ENCODE data around the gene ECM2.
A peak's percentile ranks its signal among the peaks of the same experiment; 100 is the strongest.

The ECM2 gene

DNA sequence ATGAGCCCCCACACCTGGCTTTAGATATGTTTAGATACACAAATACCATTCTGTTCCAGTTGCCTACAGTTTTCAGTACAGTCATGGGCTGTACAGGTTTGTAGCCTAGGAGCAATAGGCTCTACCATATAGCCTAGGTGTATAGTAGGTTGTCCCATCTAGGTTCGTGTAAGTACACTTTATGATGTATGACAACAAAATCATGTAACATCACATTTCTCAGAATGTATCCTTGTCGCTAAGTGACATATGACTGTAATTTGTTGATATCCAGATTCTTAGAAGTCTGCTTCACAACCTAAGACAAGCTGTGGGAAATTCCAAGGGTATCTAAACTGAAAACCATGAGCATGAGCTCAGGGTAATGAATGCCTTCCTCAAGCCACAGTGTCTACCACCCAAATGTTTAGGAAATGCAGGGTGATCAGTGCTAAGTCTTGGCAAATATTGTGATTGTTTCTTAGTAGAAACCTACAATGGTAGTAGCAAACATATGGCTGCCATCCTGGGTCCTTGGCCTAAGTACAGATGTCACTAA, 8.4 kb downstream of the ECM2 start:
- DNase-seq, result no peak

GRCh38 chr9:92525306-92525705, 10.5 kb downstream of the ECM2 start:
- no peak for DNase-seq

- DNase-seq, result no peak
Observed at GRCh38 chr9:92524881-92525280, 10.9 kb downstream of the ECM2 start.

GRCh38 chr9:92522983-92523970, 12.5 kb downstream of the ECM2 start:
- no peak for DNase-seq

DNA sequence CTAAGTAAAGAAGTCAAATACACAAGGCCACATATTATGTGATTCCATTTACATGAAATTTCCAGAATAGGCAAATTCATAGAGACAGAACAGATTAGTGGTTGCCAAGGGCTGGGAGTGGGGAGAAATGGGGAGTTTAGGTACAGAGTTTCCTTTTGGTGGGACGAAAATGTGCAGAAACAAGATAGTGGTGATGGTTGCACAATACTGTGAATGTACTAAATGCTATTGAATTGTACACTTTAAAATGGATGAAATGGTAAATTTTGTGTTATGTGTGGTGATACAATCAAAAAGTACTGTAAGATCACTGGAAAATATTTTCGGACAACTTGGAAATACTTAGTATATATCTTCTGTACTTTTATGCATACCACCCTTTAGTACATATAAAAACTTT, 15.0 kb downstream of the ECM2 start:
- DNase-seq, result no peak

GRCh38 chr9:92518199-92518598, 17.6 kb downstream of the ECM2 start:
- DNase-seq, result no peak

DNA sequence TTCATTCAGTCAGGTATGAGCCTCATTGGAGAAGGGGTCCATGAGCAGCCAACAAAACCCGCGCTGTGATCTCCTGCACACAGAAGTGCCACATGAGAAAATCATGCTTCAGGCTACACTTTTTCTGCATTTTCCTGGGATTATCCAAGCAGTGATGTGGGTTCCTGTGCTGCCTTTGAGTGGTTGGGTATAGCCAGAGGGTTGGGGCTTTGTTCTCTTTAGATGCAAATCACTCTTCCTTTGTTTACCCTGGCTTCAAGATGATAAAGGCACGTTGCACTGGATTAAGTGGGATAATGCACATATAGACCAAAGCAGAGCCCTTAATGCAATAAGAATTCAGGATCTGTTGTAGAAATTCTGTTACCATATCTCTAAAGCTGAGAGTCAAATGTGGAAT, 18.7 kb downstream of the ECM2 start:
- DNase-seq, result no peak

- DNase-seq, result no peak
Observed at GRCh38 chr9:92516521-92516920, 19.3 kb downstream of the ECM2 start.

- DNase-seq, result no peak
Observed at GRCh38 chr9:92514635-92515034, 21.2 kb downstream of the ECM2 start.

GRCh38 chr9:92513349-92513748, 22.4 kb downstream of the ECM2 start:
- DNase-seq, result no peak

DNA sequence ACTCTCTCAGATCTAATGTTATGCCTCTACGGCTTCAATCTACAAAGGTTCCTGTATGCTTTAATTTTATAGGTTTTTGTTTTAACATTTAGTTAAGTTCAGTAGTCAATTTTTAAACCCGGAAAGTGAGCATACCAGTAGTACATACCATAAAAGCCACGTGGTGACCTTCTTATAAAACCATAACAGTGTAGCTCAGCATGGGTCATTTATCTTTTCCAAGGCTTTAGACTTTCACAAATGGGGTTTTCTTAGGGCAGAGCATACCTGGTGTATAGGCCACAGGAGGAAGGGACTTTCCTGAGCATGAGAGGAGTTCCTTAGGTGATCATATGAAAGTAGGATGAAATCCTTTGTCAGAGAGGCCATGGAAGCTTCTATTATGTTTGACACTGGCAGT, 23.2 kb downstream of the ECM2 start:
- DNase-seq, result no peak

DNA sequence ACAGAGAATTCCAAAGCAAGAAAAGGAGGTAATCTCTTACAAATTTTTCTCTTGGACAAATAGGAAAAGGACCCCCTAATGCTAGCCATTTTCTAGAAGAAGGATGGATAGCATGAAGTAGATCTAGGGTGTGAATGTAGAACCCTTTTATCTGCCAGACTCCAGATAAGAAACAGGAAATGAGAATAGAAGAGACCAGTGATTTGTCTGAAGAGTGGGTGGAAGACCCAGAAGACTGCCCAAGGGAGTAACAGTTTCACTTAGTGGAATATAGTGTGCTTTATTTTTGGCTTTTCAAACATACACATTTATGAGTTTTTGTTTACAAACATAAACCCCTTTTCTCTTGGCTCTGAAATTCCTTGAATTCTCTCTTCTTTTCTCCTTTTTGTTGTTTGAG, 25.0 kb downstream of the ECM2 start:
- no peak for DNase-seq

DNA sequence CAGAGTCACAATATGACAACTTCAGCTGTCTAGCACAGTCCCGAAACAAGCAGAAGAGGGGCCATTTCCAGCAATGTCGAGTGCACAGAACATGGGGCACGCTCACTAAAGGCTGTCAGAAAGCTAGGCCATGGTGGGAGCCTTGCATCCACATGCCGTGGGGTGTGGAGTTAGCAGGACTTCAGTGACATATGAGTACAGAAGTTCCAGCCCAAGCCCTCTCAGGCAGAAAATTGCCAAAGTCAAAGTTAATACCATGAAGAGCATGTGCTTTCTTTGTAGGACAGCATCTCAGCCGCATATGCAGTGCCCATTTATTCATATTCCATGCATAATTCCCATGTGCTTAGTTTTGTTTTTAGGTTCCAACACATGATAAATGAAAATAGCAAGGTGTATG, 26.7 kb downstream of the ECM2 start:
- no peak for DNase-seq

- no peak for DNase-seq
Observed at GRCh38 chr9:92508018-92508820, 27.6 kb downstream of the ECM2 start.

- DNase-seq, result no peak
Observed at GRCh38 chr9:92507496-92507895, 28.3 kb downstream of the ECM2 start.

DNA sequence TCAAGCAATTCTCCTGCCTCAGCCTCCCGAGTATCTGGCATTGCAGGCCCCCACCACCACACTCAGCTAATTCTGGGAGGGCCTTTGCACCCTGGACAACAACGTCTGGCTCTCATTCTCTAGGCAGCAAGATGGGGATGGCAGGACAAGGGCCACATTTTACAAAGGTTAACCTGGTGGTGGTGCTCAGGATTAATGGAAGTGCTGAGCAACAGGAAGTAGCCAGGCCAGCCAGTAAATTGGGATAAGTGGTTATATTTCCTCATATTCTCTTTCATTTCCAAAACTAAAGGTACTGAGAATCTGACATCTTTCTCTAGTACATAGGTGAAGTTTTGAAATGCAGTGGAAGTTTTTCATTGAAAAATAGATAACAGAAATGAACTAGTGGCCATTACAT, 28.8 kb downstream of the ECM2 start:
- no peak for DNase-seq

DNA sequence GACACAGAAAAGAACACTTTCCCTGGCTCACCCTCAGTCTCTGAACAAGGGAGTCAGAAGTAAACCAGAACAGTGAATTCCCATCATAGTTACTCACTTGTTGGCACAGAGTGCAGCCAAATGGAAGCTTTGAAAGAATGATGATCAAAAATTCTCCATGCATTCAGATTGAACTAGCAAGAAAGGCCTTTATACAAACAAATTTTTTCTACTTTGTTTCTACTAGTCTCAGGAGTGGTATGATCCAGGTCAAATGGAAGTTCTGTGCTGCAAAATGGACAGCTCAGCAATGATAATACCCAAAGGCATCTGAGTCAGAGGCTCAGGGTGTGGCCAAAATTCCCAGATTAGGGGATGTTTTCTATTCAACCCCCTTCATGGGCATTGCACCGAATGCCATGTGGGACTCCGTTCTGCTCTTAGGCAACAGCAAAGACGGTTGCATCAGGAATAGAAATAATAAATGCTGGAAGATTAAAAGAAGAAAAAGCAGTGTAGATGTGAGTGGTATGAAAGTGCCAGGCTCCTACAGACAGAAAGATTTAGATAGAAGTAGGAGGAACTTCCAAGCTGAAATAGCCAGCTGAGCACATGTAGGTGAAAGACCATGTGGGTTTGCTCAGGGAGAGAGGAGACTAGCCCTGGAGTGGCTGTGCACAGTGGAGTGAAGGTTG, 29.5 kb downstream of the ECM2 start:
- DNase-seq, result no peak

GRCh38 chr9:92504881-92505280, 30.9 kb downstream of the ECM2 start:
- DNase-seq, result no peak

- DNase-seq, result no peak
Observed at GRCh38 chr9:92503156-92503555, 32.6 kb downstream of the ECM2 start.

DNA sequence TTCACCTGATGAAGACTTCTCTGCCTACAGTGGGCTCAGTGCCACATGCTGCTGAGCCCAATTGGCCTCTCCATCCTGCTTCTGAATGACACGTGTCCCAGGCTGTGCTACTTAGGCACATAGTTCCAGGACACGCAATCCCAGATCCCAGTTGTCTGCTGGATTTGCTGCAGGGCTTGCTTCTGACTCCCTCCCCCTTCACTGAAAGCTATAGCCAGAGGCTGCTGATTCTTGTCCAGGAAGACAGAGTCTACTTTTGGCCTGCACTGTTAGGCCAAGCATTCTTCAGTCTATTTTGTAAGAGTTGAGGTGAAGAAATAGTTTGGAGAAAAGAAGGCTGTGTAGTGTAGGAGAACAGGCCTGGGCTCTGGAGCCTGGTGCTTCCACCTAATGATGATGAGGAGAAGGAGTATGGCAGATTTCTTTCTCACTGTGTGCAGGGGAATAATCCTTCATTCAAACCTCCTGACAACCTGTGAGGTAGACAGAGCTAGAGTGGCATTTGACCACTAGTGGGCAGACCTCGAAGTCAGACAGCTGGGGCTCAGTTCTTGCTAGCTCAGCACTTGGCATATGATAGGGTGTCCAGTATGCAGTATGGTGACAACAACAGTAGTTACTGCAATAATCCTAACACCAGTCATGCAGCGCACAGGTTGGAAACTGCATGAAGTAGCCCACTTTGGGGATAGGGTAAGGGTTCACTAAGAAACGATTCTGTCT, 34.0 kb downstream of the ECM2 start:
- DNase-seq, result peak; percentile 20

DNA sequence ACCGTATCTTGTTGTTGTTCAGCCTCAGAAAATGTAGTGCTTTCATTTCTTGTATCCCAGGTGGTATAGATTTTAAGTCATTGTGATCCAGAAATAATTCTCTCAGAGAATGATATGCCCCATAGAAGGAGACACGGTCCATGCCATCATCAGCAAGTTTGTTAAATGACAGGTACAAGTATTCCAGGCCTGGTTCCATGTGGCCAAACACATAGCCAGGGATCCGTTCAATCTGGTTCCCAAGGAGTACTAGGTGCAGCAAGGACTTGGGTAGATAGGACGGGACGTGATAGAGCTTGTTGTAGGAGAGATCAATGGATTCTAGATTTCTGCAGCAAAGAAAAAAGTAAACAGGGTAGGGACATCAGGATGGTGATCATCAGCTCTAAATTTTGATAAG, 35.1 kb downstream of the ECM2 start:
- DNase-seq, result no peak

GRCh38 chr9:92499701-92500100, 36.1 kb downstream of the ECM2 start:
- DNase-seq, result no peak

Data from activated CD4-positive, alpha-beta T cell treated with anti-CD3 and anti-CD28 coated beads for 48 hours (primary cell).